Esophagus muscularis mucosa (tissue), 4 donors: Measurements from ENCODE around the gene NAT14.

Experiments
- CTCF ChIP-seq, 3 experiments: fragments of 200-600 bp in 2 of 3; fragments of 450-650 bp in 1 of 3; sonication (generic) in 2 of 3; IDR thresholded peaks; one replicate each; pipeline ENCODE4 v1.5.1; 2017 to 2019; ENCODE audit warnings: antibody characterized with exemption in 3 of 3, mild to moderate bottlenecking in 2 of 3, moderate library complexity in 1 of 3
- EP300 ChIP-seq: sonication (generic); formaldehyde crosslinking; IDR thresholded peaks from one replicate; pipeline ENCODE4 v1.6.1; 2017; ENCODE audit warnings: antibody characterized with exemption
- POLR2A ChIP-seq: fragments of 450-650 bp; IDR thresholded peaks from one replicate; pipeline ENCODE4 v1.6.1; 2017; ENCODE audit warnings: antibody characterized with exemption, moderate library complexity, mild to moderate bottlenecking, low read depth
- POLR2AphosphoS5 ChIP-seq, 2 donors: sonication (generic); formaldehyde crosslinking; IDR thresholded peaks; one replicate each; pipeline ENCODE4 v1.6.1; 2017; ENCODE audit warnings: antibody characterized with exemption in 2 of 2

GRCh38 chr19:55479451-55480230 lies 5.3 kb upstream of the NAT14 start:
- TF ChIP-seq CTCF (IDR thresholded peaks at IDR 0.05) (no peak), POLR2AphosphoS5 (IDR thresholded peaks at IDR 0.05) (no peak), EP300 (no peak), POLR2A (no peak)
